HepG2 (cell line): ENCODE results near the gene ENO3. TPM values are rescaled to one million over a fixed set of nuclear protein-coding genes. Genes with fewer than 3 reads are reported as not detected.

Source experiments
- EP300 ChIP-seq, 3 experiments: sonication (generic) in 1 of 3; formaldehyde crosslinking in 1 of 3; IDR thresholded peaks; 2 replicates each; pipeline versions ENCODE4 v1.5.1 to v1.6.1; 2011 to 2020; ENCODE audit warnings: low read depth in 2 of 3, low read length in 2 of 3, borderline replicate concordance in 1 of 3, improper control_type of control experiment in 1 of 3, mild to moderate bottlenecking in 1 of 3, missing genetic modification reagents in 1 of 3, moderate library complexity in 1 of 3
- FOXJ3 ChIP-seq: sonication (generic); formaldehyde crosslinking; IDR thresholded peaks from 2 replicates; pipeline ENCODE4 v1.4.0; 2020; ENCODE audit warnings: missing genetic modification reagents, mild to moderate bottlenecking, borderline replicate concordance
- GATAD2A ChIP-seq: IDR thresholded peaks from 2 replicates; pipeline ENCODE4 v1.6.1; 2016
- MXD4 ChIP-seq: IDR thresholded peaks from 2 replicates; pipeline ENCODE4 v1.6.1; 2016; ENCODE audit warnings: mild to moderate bottlenecking, missing biosample characterization, missing genetic modification reagents
- NCOA1 ChIP-seq: sonication (generic); formaldehyde crosslinking; IDR thresholded peaks from 2 replicates; pipeline ENCODE4 v1.9.0; 2021; ENCODE audit warnings: missing genetic modification reagents
- RFXANK ChIP-seq: IDR thresholded peaks from 2 replicates; pipeline ENCODE4 v1.6.1; 2016
- SIX4 ChIP-seq: sonication (generic); formaldehyde crosslinking; IDR thresholded peaks from 2 replicates; pipeline ENCODE4 v1.4.0; 2020; ENCODE audit warnings: missing genetic modification reagents
- XBP1 ChIP-seq: sonication (generic); formaldehyde crosslinking; IDR thresholded peaks from 2 replicates; pipeline ENCODE4 v1.5.0; 2020; ENCODE audit warnings: missing genetic modification reagents
- ZNF451 ChIP-seq: sonication (generic); formaldehyde crosslinking; IDR thresholded peaks from 2 replicates; pipeline ENCODE4 v1.5.0; 2020; ENCODE audit warnings: mild to moderate bottlenecking, missing genetic modification reagents
- ZNF747 ChIP-seq: sonication (generic); formaldehyde crosslinking; IDR thresholded peaks from 2 replicates; pipeline ENCODE4 v1.8.1; 2023; ENCODE audit warnings: missing genetic modification reagents, mild to moderate bottlenecking, borderline replicate concordance
- polyA plus RNA-seq, 8 experiments: library from polyadenylated mRNA; depleted of rRNA in 3 of 8; stranded (reverse) in 7 of 8; unstranded in 1 of 8; fragments of >200 nt; fragmentation: Illumina TruSeq in 4 of 8; extraction: Trizol in 4 of 8; gene quantifications; 2 replicates each; pipeline versions ENCODE4 v1.2.1 to v1.2.3, GENCODE V29; 2011 to 2016; ENCODE audit warnings: low read depth in 4 of 8, missing spikeins in 1 of 8, mixed read lengths in 1 of 8; ENCODE audit not compliant: insufficient read depth in 1 of 8
- total RNA-seq, 5 experiments: library from RNA; depleted of rRNA; stranded (reverse); fragments of >200 nt; fragmentation: Illumina TruSeq; extraction: Trizol; gene quantifications; 2 replicates each; pipeline ENCODE4 v1.2.3, GENCODE V29; 2016; ENCODE audit warnings: low read depth in 1 of 5
- TF ChIP-seq, protein P1 (sequence below): IDR thresholded peaks from 2 replicates; pipeline ENCODE4 v1.6.1; 2016; ENCODE audit warnings: low read depth, control low read depth
- TF ChIP-seq, protein P2 (sequence below), 2 experiments: sonication (generic) in 1 of 2; formaldehyde crosslinking in 1 of 2; IDR thresholded peaks; 2 replicates each; pipeline versions ENCODE4 v1.6.1 to v1.9.0; 2014 to 2022; ENCODE audit warnings: antibody characterized with exemption in 1 of 2, borderline replicate concordance in 1 of 2, inconsistent platforms in 1 of 2, low read depth in 1 of 2, missing genetic modification reagents in 1 of 2
- TF ChIP-seq, protein P3 (sequence below): sonication (generic); formaldehyde crosslinking; IDR thresholded peaks from 2 replicates; pipeline ENCODE4 v1.5.0; 2020; ENCODE audit warnings: missing genetic modification reagents
- TF ChIP-seq, protein P4 (sequence below): IDR thresholded peaks from 2 replicates; pipeline ENCODE4 v1.6.1; 2016; ENCODE audit warnings: control low read depth
- TF ChIP-seq, protein P5 (sequence below), 2 experiments: sonication (generic) in 1 of 2; formaldehyde crosslinking in 1 of 2; IDR thresholded peaks; 2 replicates each; pipeline versions ENCODE4 v1.5.1 to v1.6.1; 2011 to 2020; ENCODE audit warnings: borderline replicate concordance in 1 of 2, low read depth in 1 of 2, low read length in 1 of 2, mild to moderate bottlenecking in 1 of 2, missing genetic modification reagents in 1 of 2, moderate library complexity in 1 of 2

Gene ENO3
- total and polyA plus RNA-seq, 2 of the 13 experiments (the other 11 are each of a cell fraction or from before 2014, with no cell fraction given): 59.8 to 69.8 TPM

DNA sequence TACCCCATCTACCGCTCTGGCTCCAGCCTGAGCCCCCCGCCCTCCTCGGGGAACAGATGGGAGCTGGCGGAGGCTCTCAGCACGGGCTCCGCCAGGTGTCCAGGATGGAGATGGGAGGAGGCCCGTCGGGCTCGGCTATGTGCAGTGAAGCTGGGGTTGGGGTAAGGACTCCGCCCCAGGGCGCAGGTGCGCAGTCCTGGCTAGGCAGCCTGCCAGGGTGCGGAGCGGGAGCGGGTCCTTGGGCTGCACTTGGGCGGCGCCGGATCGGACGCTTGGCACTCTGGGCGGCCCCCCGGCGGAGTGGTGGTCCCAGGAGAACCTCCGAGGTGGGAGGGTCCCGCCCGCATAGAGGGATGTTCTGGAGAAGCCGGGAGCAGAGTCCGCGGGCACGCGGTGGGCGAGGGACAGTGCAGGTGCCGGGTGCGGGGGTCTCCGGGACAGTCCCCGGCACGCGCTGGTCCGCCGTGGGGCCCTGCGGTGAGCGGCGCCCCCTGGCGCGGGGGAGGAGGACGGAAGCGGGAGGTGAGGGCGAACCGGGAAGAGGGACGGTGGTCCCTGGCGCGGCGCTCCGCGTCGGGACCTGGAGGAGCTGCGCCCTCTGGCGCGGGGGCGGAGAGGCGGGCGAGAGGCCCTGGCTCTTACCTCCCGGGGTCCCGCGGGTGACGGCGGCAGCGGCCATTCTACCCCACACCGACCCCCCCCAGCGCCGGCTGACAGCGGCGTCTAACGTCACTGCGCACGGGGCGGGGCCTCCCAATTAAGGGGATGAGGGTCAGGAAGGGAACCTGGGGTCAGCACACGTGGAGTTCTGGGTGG is 36.2 kb downstream of the ENO3 start, which contains the start of gene CAMTA2 (continued):
- peak in 1 of 2 experiments; percentile 34; a peak in 2 of 4 replicates for TF ChIP-seq EP300 (IDR thresholded peaks at IDR 0.05; ENCODE audit: low read depth in 2 of 2, low read length in 2 of 2)
- peak; percentile 22; the same call in 1 of the 2 replicates for TF ChIP-seq EP300 (CRISPR knock-in tag; IDR thresholded peaks at IDR 0.05; ENCODE audit: borderline replicate concordance)
- TF ChIP-seq, protein P1, sequence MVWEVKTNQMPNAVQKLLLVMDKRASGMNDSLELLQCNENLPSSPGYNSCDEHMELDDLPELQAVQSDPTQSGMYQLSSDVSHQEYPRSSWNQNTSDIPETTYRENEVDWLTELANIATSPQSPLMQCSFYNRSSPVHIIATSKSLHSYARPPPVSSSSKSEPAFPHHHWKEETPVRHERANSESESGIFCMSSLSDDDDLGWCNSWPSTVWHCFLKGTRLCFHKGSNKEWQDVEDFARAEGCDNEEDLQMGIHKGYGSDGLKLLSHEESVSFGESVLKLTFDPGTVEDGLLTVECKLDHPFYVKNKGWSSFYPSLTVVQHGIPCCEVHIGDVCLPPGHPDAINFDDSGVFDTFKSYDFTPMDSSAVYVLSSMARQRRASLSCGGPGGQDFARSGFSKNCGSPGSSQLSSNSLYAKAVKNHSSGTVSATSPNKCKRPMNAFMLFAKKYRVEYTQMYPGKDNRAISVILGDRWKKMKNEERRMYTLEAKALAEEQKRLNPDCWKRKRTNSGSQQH (CRISPR knock-in tag): peak; percentile 93
- TF ChIP-seq RFXANK (CRISPR knock-in tag): 0 out of 2 replicates have a peak, but pooled peaks have one; percentile 37
- TF ChIP-seq, protein P2, sequence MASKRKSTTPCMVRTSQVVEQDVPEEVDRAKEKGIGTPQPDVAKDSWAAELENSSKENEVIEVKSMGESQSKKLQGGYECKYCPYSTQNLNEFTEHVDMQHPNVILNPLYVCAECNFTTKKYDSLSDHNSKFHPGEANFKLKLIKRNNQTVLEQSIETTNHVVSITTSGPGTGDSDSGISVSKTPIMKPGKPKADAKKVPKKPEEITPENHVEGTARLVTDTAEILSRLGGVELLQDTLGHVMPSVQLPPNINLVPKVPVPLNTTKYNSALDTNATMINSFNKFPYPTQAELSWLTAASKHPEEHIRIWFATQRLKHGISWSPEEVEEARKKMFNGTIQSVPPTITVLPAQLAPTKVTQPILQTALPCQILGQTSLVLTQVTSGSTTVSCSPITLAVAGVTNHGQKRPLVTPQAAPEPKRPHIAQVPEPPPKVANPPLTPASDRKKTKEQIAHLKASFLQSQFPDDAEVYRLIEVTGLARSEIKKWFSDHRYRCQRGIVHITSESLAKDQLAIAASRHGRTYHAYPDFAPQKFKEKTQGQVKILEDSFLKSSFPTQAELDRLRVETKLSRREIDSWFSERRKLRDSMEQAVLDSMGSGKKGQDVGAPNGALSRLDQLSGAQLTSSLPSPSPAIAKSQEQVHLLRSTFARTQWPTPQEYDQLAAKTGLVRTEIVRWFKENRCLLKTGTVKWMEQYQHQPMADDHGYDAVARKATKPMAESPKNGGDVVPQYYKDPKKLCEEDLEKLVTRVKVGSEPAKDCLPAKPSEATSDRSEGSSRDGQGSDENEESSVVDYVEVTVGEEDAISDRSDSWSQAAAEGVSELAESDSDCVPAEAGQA (IDR thresholded peaks at IDR 0.05; ENCODE audit: low read depth): peak; percentile 45; the same call in 1 of the 2 replicates
- TF ChIP-seq, protein P2 (CRISPR knock-in tag; IDR thresholded peaks at IDR 0.05; ENCODE audit: borderline replicate concordance): no peak
- no peak for TF ChIP-seq NCOA1 (CRISPR knock-in tag)
- TF ChIP-seq FOXJ3: 0 out of 2 replicates have a peak, but pooled peaks have one; percentile 20
- peak; percentile 50; the same call in 1 of the 2 replicates for TF ChIP-seq ZNF747 (CRISPR knock-in tag)
- TF ChIP-seq ZNF451: peak; percentile 71; the same call in 1 of the 2 replicates
- TF ChIP-seq, protein P3, sequence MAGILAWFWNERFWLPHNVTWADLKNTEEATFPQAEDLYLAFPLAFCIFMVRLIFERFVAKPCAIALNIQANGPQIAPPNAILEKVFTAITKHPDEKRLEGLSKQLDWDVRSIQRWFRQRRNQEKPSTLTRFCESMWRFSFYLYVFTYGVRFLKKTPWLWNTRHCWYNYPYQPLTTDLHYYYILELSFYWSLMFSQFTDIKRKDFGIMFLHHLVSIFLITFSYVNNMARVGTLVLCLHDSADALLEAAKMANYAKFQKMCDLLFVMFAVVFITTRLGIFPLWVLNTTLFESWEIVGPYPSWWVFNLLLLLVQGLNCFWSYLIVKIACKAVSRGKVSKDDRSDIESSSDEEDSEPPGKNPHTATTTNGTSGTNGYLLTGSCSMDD (CRISPR knock-in tag): no peak
- TF ChIP-seq, protein P4, sequence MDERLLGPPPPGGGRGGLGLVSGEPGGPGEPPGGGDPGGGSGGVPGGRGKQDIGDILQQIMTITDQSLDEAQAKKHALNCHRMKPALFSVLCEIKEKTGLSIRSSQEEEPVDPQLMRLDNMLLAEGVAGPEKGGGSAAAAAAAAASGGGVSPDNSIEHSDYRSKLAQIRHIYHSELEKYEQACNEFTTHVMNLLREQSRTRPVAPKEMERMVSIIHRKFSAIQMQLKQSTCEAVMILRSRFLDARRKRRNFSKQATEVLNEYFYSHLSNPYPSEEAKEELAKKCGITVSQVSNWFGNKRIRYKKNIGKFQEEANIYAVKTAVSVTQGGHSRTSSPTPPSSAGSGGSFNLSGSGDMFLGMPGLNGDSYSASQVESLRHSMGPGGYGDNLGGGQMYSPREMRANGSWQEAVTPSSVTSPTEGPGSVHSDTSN: no peak
- TF ChIP-seq MXD4 (CRISPR knock-in tag): peak; percentile 65; the same call in 1 of the 2 replicates
- TF ChIP-seq GATAD2A (CRISPR knock-in tag): peak; percentile 24; the same call in 1 of the 2 replicates
- TF ChIP-seq, protein P5, sequence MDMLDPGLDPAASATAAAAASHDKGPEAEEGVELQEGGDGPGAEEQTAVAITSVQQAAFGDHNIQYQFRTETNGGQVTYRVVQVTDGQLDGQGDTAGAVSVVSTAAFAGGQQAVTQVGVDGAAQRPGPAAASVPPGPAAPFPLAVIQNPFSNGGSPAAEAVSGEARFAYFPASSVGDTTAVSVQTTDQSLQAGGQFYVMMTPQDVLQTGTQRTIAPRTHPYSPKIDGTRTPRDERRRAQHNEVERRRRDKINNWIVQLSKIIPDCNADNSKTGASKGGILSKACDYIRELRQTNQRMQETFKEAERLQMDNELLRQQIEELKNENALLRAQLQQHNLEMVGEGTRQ (IDR thresholded peaks at IDR 0.05; ENCODE audit: low read depth, low read length): no peak
- TF ChIP-seq, protein P5 (CRISPR knock-in tag; IDR thresholded peaks at IDR 0.05; ENCODE audit: borderline replicate concordance): peak; percentile 65; the same call in 1 of the 2 replicates
- peak; percentile 44; the same call in 1 of the 2 replicates for TF ChIP-seq SIX4 (CRISPR knock-in tag)
- TF ChIP-seq XBP1 (CRISPR knock-in tag): no peak
